MCF 10A (cell line): ENCODE data around the gene SLC22A1. TPM values are rescaled to one million over a fixed set of nuclear protein-coding genes. Genes with fewer than 3 reads are reported as not detected.
"Not testable (repeated sequence)": the region's sequence is repeated elsewhere in the genome, so short reads cannot be mapped to it uniquely, and the experiment has no call there.

Experiments
- BruUV-seq: library from RNA; stranded (reverse); fragments of 400-500 nt; replicated peaks from 2 replicates; lab custom pipeline; 2021; lab: Mats Ljungman, UMichigan
- CTCF ChIA-PET: fragments of 300-600 bp; sonication (Branson Sonifier 250); formaldehyde crosslinking; extraction: SDS; loops from one replicate; lab custom pipeline; 2021; ENCODE audit warnings: antibody characterized with exemption, inconsistent platforms; lab: Yijun Ruan, JAX
- POLR2A ChIA-PET: fragments of 300-600, 350-650 bp; sonication (Branson Sonifier 250); formaldehyde crosslinking; extraction: SDS; loops from one replicate; lab custom pipeline; 2020; ENCODE audit warnings: antibody characterized with exemption, inconsistent platforms; lab: Yijun Ruan, JAX
- DNase-seq: peaks from one replicate; pipeline ENCODE4 v3.0.0-alpha.2; 2018; ENCODE audit not compliant: unreplicated experiment
- H3K27ac Mint-ChIP-seq: one replicate; pipeline ENCODE4 v1.8.0; 2022; ENCODE audit warnings: mild to moderate bottlenecking, low read depth, mixed read lengths; ENCODE audit not compliant: unreplicated experiment
- H3K27me3 Mint-ChIP-seq: one replicate; pipeline ENCODE4 v1.8.0; 2022; ENCODE audit warnings: mixed read lengths; ENCODE audit not compliant: insufficient read depth, unreplicated experiment
- H3K36me3 Mint-ChIP-seq: one replicate; pipeline ENCODE4 v1.8.0; 2022; ENCODE audit warnings: mild to moderate bottlenecking, moderate library complexity, mixed read lengths; ENCODE audit not compliant: insufficient read depth, unreplicated experiment
- H3K4me1 Mint-ChIP-seq: one replicate; pipeline ENCODE4 v1.8.0; 2022; ENCODE audit warnings: mixed read lengths; ENCODE audit not compliant: insufficient read depth, unreplicated experiment
- H3K4me3 Mint-ChIP-seq: one replicate; pipeline ENCODE4 v1.8.0; 2022; ENCODE audit warnings: mild to moderate bottlenecking, moderate library complexity, mixed read lengths; ENCODE audit not compliant: unreplicated experiment
- H3K9me3 Mint-ChIP-seq: one replicate; pipeline ENCODE4 v1.8.0; 2022; ENCODE audit warnings: mixed read lengths; ENCODE audit not compliant: unreplicated experiment
- CTCF ChIP-seq: fragments of 200-600 bp; IDR thresholded peaks from one replicate; pipeline ENCODE4 v1.8.0; 2022; ENCODE audit warnings: antibody characterized with exemption, mild to moderate bottlenecking; ENCODE audit not compliant: unreplicated experiment
- intact Hi-C: fragments of 100-400 bp; cut with micrococcal nuclease; formaldehyde crosslinking; loops from 2 replicates; pipeline ENCODE4 v1.14.1; 2022
- total RNA-seq: library from RNA; stranded (reverse); gene quantifications from 2 replicates; pipeline ENCODE4 v1.2.3, GENCODE V29; 2022

Gene SLC22A1
- total RNA-seq, 1 experiment from 2014 or later, result 0.86 TPM

GRCh38 chr6:160124605-160125004 is 3.0 kb downstream of the SLC22A1 start:
- H3K27me3 Mint-ChIP-seq, result no peaks in the 10 kb centered on the region
- intact Hi-C loops, result no loop called here

GRCh38 chr6:160125105-160125504 is 3.5 kb downstream of the SLC22A1 start:
- H3K36me3 Mint-ChIP-seq, BruUV-seq, H3K4me1 Mint-ChIP-seq, H3K27ac Mint-ChIP-seq, H3K27me3 Mint-ChIP-seq, DNase-seq, H3K4me3 Mint-ChIP-seq, POLR2A ChIA-PET, intact Hi-C loops, H3K9me3 Mint-ChIP-seq: not testable (repeated sequence)
- CTCF ChIA-PET, result interaction anchor here (2.6 kb wide), 1 partner anchor 13 kb away, joined by 6 read pairs; no protein-coding TSS in a partner anchor

More at GRCh38 chr6:160124605-160125004, 3.0 kb downstream of the SLC22A1 start:
- Mint-ChIP-seq H3K4me3 (no peak overlapping the region), H3K9me3 (no peaks in the 10 kb centered on the region), H3K36me3 (no peaks in the 10 kb centered on the region), H3K4me1 (no peaks in the 10 kb centered on the region), H3K27ac (no peak overlapping the region)
- ChIA-PET POLR2A (no interaction called here), CTCF (interaction anchor here (0.6 to 2.6 kb wide), 2 partner anchors 14 to 178 kb away, joined by 3 to 6 read pairs; no protein-coding TSS in a partner anchor)
- BruUV-seq, result no TSS peak
- TF ChIP-seq CTCF, result no peak
- no peak for DNase-seq

DNA sequence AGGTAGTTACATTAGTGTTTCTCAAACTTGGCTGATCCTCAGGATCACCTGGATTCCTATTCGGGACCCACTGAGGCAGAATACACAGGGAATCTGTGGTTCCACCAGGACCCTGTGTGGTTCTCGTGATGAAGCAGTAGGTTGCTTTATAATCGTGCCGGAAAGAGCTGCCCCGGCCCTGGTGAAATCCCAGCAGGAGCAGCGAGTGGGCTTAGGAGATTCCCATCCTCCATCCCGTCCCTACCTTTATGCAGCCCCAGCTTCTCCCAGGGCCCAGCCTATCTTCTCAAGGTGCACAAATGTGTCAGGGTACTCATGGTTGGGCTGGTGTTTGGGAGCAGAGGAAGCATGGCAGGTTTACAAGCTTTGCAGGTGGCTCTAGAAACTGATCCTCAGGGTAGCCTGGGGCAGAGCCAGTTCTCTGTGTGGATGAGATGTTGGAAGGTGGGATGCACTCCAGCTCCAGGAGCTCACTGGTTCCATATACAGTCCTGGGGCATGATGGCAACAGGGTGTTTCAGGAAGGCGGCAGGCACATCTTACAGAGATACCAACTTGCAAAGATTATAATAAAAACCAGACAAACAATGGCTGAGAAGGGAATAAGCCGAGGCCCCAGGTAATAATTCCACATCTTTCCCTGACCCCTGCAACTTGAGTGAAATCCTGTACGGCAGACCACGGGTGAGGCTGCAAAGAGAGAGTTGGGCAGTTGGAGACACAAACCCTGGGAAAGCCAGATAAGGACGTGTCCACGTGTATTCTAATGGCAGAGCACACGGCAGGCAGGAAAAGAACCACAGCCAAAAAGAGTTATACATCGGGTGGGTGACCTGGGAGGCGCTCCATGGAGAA is 5.9 kb downstream of the SLC22A1 start:
- DNase-seq, result no peak
- H3K36me3 Mint-ChIP-seq, result no peaks in the 10 kb centered on the region
- POLR2A ChIA-PET, result no interaction called here
- TF ChIP-seq CTCF, result no peak
- no peaks in the 10 kb centered on the region for H3K4me1 Mint-ChIP-seq
- intact Hi-C loops, result no loop called here
- CTCF ChIA-PET, result interaction anchor here (1.1 to 1.9 kb wide), 2 partner anchors 11 to 328 kb away, joined by 5 to 8 read pairs; no protein-coding TSS in a partner anchor
- H3K27ac Mint-ChIP-seq, result no peak overlapping the region
- no peak overlapping the region for H3K4me3 Mint-ChIP-seq
- no TSS peak for BruUV-seq
- no peaks in the 10 kb centered on the region for H3K9me3 Mint-ChIP-seq
- no peaks in the 10 kb centered on the region for H3K27me3 Mint-ChIP-seq

DNA sequence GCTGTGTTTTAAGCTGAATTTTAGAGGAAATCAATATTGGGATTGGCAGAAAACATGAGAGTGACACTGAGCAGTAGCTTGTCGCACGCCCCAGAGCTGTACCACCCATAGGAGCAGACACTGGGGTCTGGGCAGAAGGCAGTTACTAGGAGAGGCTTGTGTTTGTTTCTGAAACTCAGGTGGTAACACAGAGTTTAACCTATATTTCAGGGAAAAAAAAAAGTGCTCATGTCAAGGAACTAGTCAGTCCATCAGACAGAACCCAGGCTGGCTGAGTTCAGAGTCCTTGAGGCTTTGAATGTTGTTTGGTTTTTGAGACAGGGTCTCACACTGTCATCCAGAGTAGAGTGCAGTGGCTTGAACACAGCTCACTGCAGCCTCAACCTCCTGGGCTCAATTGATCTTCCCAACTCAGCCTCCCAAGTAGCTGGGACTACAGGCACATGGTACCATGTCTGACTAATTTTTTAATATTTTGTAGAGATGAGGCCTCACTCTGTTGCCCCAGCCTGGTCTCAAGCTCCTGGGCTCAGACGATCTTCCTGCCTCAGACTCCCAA is 6.6 kb downstream of the SLC22A1 start:
- Mint-ChIP-seq H3K9me3 (no peaks in the 10 kb centered on the region), H3K4me1 (no peaks in the 10 kb centered on the region), H3K27ac (no peak overlapping the region), H3K36me3 (no peaks in the 10 kb centered on the region), H3K27me3 (no peaks in the 10 kb centered on the region), H3K4me3 (no peak overlapping the region)
- intact Hi-C loops, result no loop called here
- no peak for TF ChIP-seq CTCF
- no peak for DNase-seq
- ChIA-PET POLR2A (interaction anchor here (0.7 kb wide), 1 partner anchor 34 kb away, joined by 4 read pairs; no protein-coding TSS in a partner anchor), CTCF (interaction anchor here (0.6 to 1.9 kb wide), 4 partner anchors 10 to 327 kb away, joined by 4 to 8 read pairs (median 4); no protein-coding TSS in a partner anchor)
- BruUV-seq, result no TSS peak
